Astrocyte of the cerebellum (primary cell): Measurements from ENCODE around the gene SLC44A1.

Experiments
- DNase-seq: peaks from one replicate; pipeline ENCODE4 v3.0.0-alpha.2; 2011; ENCODE audit warnings: low read depth
- H3K4me3 ChIP-seq: 2 replicates; pipeline ENCODE4 v1.5.1; 2011; ENCODE audit warnings: mild to moderate bottlenecking, low read depth, low read length, moderate library complexity
- CTCF ChIP-seq: IDR thresholded peaks from 2 replicates; pipeline ENCODE4 v1.5.1; 2012; ENCODE audit warnings: low read length, low read depth, moderate library complexity, mild to moderate bottlenecking; ENCODE audit errors: missing control alignments
- in situ Hi-C: cut with HindIII; loops from 2 replicates; pipeline ENCODE4 v1.10.0; 2017; ENCODE audit warnings: low sequenced_read_pairs

Gene SLC44A1

DNA sequence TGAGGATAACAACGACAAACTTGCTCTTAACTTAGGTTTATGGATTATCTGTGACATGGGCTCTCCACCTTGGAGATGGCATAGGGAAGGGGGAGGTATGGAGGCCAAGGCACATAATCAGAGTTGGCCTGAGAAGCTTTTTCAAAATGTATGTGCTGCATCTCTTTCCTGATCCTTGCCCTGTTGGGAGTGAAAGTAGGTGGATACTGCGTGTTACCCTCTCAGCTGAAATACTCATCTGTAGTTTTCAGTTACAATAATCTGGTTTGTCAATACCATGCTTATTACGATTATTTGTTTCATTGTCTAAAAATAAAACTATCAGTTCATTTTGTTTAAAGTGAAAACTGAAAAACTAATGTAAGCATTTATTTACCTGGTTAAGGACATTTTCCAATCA lies 86.7 kb downstream of the SLC44A1 start:
- no peak for DNase-seq
- no peak for TF ChIP-seq CTCF
- no peak overlapping the region for H3K4me3 ChIP-seq
- in situ Hi-C loops = no loop called here

DNA sequence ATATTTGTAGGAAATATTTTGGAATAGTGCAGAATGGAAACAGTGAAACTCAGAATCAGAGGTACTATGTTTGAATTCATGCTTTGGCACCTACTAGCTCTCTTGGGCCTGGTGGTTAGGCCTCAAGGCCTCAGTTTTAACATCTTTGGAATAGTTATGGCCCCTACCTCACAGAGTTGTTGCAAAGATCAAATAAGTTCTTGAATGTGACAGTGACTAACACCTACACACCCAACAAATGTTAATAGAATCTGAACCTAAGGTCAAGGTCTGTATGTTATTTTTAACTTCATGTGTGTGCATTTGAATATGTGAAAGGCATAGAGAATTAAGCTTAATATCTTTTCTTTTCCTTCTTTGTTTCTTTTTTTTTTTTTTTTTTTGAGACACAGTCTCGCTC lies 87.3 kb downstream of the SLC44A1 start:
- no peak overlapping the region for H3K4me3 ChIP-seq
- DNase-seq = no peak
- in situ Hi-C loops = no loop called here
- no peak for TF ChIP-seq CTCF

DNA sequence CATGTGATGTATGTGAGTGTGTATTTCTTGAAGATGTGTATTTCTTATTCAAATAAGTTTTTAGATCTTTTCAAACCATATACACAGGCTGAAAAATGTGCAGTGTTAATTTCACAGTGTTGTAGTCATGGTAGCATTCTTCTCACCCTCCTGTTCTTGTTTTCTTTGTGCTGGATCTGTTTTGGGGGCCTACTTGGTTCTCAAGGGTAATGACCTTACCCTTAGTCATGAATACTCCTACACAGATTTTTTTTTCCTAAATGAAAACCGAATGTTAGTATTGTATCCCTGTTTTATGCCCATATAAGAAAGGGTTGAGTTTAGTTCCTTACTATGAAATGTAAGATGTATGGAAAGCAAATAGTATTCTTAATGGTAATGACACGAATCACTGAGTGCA lies 88.0 kb downstream of the SLC44A1 start:
- H3K4me3 ChIP-seq = no peak overlapping the region
- no peak for TF ChIP-seq CTCF
- in situ Hi-C loops = no loop called here
- DNase-seq = no peak

- H3K4me3 ChIP-seq = no peak overlapping the region
- in situ Hi-C loops = no loop called here
- TF ChIP-seq CTCF = no peak
- DNase-seq = no peak
Observed at GRCh38 chr9:105333076-105333475, 88.6 kb downstream of the SLC44A1 start.

DNA sequence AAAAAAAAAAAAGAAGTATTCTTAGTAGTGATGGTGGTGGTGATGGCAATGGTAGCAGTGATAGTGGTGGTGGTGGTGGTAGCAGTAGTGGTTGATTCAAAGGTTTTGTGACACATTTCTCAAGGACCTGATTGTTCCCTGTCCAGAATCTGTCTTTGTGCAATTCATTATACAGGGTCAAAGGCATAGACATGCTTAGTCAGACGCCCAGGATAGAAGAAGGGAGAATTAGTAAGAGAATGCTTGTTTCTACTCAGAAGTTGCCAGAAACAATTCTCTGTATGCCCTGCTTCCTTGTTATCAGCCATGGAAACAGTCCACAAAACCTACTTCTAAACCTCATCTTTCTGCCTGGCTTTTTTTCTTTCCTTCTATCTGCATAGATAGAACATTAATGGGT lies 89.4 kb downstream of the SLC44A1 start:
- in situ Hi-C loops = no loop called here
- no peak overlapping the region for H3K4me3 ChIP-seq
- DNase-seq = no peak
- no peak for TF ChIP-seq CTCF

GRCh38 chr9:105338308-105338707 lies 93.9 kb downstream of the SLC44A1 start:
- TF ChIP-seq CTCF = no peak
- DNase-seq = no peak
- in situ Hi-C loops = no loop called here

GRCh38 chr9:105339849-105340248 lies 95.4 kb downstream of the SLC44A1 start:
- in situ Hi-C loops = no loop called here
- H3K4me3 ChIP-seq = no peak overlapping the region
- no peak for TF ChIP-seq CTCF
- DNase-seq = no peak

More at GRCh38 chr9:105338308-105338707, 93.9 kb downstream of the SLC44A1 start:
- no peak overlapping the region for H3K4me3 ChIP-seq
